NB4 (cell line): Measurements from ENCODE around the gene RYR3.

ENCODE experiments used
- DNase-seq: peaks from one replicate; pipeline ENCODE4 v3.0.0; 2010; ENCODE audit warnings: low read depth
- H3K4me3 ChIP-seq: one replicate; pipeline ENCODE4 v1.5.1; 2011; ENCODE audit warnings: mild to moderate bottlenecking, low read depth, low read length, moderate library complexity
- CTCF ChIP-seq: IDR thresholded peaks from one replicate; pipeline ENCODE4 v1.5.1; 2012; ENCODE audit warnings: low read depth, low read length
- MAX ChIP-seq: IDR thresholded peaks from 2 replicates; pipeline ENCODE4 v1.6.1; 2011; ENCODE audit warnings: low read depth, low read length
- MYC ChIP-seq: IDR thresholded peaks from 2 replicates; pipeline ENCODE4 v1.6.1; 2011; ENCODE audit warnings: low read depth, low read length
- POLR2A ChIP-seq: IDR thresholded peaks from 2 replicates; pipeline ENCODE4 v1.6.1; 2011; ENCODE audit warnings: mild to moderate bottlenecking; ENCODE audit not compliant: insufficient read length; ENCODE audit errors: extremely low read depth

Gene RYR3

DNA sequence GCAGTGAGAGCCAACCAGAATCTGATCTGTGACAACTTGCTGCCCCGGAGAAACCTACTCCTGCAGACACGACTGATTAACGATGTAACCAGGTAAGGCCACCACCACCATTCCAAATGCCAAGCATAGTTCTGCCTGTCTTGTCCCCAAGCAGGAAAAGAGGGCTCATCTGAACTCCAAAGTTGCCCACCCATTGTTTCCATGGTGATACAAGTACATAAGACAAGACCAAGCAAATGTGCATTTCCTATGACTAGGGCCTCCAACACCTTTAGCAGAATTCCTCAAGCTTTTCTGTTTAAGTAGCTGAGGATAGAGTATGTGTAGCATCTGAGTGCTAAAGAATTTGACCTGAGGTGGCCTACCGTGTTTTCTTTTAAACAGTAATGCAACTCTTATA, 290.7 kb downstream of the RYR3 start:
- no peak for DNase-seq
- no peak overlapping the region for H3K4me3 ChIP-seq
- TF ChIP-seq MAX = no peak
- TF ChIP-seq POLR2A = no peak
- no peak for TF ChIP-seq CTCF
- TF ChIP-seq MYC = no peak

DNA sequence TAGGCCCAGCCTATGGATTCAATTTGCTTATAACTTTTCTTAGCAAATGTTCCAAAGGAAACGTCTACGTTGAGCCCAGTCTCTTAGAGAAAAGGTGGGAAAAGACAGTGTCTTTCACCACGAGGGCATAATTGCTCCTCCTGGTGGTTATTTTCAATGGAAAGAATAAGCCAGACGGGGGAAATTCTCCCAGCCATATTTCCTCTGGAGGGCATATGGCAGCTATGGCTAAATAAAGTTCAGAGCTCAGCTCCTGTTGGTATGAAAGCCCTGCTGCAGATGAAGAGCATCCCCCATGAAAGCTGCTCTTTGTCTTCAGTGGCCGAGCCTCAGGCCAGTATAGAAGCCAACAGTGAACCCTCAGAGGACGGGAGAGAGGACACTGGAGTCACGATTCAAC, 297.9 kb downstream of the RYR3 start:
- no peak overlapping the region for H3K4me3 ChIP-seq
- TF ChIP-seq MYC (no peak), CTCF (no peak), POLR2A (no peak), MAX (no peak)
- DNase-seq = no peak

DNA sequence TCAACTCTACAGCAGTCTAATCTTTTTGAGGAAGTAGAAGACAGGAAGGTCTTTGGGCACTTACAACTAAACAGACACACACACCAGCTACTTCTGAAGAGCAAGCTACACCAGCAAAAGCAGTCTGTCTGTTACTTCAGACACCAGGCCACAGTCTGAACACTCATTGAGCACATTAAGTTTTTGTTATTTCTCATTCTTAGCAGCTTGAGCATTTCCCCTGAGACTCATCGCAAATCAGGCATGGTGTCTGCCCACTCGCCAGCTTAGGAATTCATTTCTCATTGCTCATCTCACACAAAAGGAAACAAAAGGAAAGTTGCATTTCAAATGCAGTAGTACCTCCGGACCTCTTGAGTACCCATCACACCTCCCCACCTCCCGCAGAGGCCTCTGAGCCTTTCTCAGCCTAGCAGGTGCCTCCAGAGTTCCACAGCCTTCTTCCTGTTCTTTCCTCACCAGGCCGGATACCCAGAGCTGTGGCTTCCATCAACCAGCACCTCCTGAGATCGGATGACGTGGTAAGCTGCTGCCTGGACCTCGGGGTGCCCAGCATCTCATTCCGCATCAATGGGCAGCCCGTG, 302.0 kb downstream of the RYR3 start:
- DNase-seq = no peak
- TF ChIP-seq MYC = no peak
- TF ChIP-seq CTCF = no peak
- TF ChIP-seq POLR2A = no peak
- no peak for TF ChIP-seq MAX

DNA sequence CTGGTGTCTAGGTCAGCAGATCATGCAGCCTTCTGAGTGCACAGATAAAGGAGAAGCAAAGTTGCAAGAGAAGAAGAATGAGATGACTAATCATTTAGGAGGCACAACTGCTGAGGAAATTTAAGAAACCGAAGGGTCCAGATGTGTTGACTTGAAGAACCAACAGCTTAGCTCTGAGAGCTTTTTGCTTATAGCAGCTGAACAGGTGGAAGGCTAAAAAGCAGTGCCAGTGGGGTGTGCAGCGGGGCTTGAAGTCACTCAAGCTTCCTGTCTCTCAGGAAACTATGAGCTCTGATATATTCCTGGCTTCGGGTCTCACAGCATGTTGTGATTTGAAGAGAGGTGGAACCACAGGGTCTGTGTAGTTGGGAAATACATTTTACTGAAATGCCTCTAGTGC, 305.7 kb downstream of the RYR3 start:
- DNase-seq = no peak
- H3K4me3 ChIP-seq = no peak overlapping the region
- TF ChIP-seq POLR2A (no peak), MAX (no peak), MYC (no peak), CTCF (no peak)

More for the DNA sequence above, 302.0 kb downstream of the RYR3 start:
- no peak overlapping the region for H3K4me3 ChIP-seq

DNA sequence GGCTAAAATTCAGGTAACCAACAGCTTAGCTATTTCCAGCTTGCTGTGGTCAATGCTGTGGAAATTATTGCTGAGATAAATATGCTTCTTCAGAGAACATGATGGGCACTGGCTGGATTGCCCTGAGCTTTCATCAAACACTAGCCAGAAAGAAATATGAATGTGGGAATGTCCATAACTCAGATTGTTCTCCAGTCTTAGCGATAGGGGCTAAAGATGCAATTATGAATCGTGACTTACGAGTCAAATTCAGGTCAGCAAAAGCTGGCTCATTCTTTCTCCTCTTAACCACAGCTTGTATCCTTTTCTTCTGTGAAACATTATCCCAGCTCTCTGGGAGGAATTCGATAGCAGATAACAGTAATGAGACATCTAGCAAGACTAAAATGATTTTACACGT, 307.6 kb downstream of the RYR3 start:
- no peak for DNase-seq
- TF ChIP-seq POLR2A (no peak), MAX (no peak), CTCF (no peak), MYC (no peak)
- H3K4me3 ChIP-seq = no peak overlapping the region
